GM18520 (cell line): ENCODE results near the gene MAPK8IP3.
"Not testable (repeated sequence)": the region's sequence is repeated elsewhere in the genome, so short reads cannot be mapped to it uniquely, and the experiment has no call there.

ENCODE experiments used
- ATAC-seq: cut with Tn5 transposase; IDR thresholded peaks from one replicate; pipeline ENCODE4 v1.9.1; 2021; ENCODE audit not compliant: unreplicated experiment

The MAPK8IP3 gene

DNA sequence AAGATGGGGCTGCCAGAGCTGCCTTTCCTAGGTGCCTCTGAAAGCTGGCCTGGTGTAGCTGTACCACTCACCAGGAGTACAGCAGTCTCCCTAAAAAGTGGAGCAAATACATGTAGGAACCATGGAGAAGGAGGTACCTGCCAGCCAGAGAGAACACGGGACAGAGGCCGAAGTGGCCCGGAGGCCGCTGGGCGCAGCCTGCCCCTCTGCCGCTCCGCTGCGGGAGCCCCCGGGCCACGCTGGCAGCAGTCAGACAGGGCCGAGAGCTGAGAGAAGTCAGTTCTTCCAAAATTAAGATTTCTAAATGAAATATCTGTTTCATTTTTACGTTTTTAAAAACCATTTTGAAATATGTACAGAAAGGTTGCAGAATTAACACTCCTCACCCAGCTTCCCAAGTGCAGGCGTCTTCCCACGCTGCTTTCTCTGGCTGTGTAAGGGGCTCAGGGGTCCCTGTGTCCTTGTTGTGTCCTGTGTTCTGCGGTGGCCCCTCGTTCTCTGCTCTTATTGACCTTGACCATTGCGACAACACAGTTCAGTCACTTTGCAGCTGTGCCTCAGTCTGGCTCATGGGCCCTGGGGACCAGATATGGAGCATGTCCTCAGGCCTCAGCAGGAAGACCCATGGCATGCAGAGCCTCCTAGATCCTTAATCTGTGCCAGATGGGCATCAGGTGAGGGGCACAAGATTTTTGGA is 5.0 kb downstream of the MAPK8IP3 start:
- no peak for ATAC-seq

GRCh38 chr16:1712791-1713261 is 6.8 kb downstream of the MAPK8IP3 start:
- ATAC-seq = no peak

DNA sequence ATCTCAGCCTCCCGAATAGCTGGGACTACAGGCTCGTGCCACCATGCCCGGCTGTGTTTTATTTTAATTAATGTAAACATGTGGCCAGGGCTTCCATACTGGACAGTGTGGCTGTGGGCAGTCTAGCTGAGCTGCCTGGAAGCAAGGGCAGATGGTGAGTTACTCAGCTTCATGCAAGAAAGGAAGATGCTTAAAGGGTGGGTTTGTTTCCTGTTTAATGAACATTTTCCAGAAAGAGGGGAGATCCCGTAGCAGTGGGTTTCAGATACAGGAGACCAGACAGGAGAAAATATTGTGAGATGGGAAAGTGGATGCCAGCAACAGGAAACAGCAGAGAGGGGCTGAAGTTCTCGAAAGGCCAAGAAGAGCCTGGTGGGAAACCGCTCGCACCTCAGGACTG is 7.3 kb downstream of the MAPK8IP3 start:
- no peak for ATAC-seq

DNA sequence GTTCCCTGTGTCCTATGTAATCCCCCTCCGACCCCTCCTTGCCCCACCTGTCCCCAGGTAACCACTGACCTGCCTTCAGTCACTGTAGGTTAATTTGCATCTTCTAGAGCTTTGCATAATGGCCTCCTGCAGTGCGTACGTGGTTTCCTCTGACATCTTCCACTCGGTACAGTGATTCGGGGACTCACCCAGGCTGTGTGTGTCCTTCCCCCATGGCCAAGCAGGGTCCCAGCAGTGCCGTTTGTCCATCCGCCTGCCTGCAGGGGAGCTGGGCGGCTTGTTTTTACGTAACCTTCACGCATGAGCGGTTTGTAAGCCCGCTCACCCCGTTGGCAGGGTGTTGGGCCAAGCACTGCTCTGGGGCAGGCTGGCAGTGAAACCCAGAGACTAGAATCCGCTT is 7.9 kb downstream of the MAPK8IP3 start:
- no peak for ATAC-seq

- no peak for ATAC-seq
These were observed 9.2 kb downstream of the MAPK8IP3 start for GRCh38 chr16:1715220-1715619.

DNA sequence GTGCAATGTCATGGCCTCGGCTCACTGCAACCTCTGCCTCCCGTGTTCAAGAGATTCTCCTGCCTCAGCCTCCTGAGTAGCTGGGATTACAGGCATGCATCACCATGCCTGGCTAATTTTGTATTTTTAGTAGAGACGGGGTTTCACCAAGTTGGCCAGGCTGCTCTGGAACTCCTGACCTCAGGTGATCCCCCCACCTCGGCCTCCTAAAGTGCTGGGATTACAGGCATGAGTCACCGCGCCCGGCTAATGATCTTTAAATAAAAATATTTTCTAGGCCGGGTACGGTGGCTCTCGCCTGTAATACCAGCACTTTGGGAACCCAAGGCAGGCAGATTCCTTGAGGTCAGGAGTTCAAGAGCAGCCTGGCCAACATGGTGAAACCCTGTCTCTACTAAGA is 12.2 kb downstream of the MAPK8IP3 start:
- not testable (repeated sequence) for ATAC-seq

DNA sequence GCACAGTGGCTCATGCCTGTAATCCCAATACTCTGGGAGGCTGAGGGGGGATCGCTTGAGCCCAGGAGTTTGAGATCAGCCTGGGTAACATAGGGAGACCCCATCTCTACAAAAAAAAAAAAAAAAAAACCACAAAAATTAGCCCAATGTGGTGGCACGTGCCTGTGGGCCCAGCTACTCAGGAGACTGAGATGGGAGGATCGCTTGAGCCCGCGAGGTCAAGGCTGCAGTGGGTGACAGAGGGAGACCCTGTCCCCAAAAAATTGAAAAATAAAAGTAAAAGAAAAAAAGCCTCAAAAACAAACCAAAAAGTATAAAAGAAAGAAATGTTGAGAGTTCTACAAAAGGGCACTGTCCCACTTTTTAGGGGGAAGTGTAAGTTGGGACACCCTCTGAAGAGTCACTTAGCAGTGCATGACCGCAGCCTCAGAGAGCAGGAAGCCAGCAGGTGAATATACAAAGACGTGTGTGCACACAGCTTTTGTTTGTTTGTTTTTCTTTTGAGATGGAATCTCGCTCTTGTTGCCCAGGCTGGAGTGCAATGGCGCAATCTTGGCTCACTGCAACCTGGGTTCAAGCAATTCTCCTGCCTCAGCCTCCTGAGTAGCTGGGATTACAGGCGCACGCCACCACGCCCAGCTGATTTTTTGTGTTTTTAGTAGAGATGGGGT is 13.7 kb downstream of the MAPK8IP3 start:
- not testable (repeated sequence) for ATAC-seq

DNA sequence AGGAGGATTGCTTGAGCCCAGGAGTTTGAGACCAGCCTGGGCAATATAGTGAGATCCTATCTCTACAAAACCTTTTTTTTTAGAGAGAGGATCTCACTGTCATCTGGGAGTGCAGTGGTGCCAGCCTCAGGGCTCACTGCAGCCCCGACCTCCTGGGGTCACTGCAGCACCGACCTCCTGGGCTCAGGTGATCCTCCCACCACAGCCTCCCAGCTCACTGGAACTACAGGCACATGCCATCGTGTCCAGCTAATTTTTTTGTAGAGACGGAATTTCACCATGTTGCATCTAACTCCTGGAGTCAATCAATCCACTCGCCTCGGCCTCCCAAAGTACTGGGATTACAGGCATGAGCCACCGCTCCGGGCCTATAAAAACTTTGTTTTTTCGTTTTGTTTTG is 15.4 kb downstream of the MAPK8IP3 start:
- ATAC-seq = no peak

DNA sequence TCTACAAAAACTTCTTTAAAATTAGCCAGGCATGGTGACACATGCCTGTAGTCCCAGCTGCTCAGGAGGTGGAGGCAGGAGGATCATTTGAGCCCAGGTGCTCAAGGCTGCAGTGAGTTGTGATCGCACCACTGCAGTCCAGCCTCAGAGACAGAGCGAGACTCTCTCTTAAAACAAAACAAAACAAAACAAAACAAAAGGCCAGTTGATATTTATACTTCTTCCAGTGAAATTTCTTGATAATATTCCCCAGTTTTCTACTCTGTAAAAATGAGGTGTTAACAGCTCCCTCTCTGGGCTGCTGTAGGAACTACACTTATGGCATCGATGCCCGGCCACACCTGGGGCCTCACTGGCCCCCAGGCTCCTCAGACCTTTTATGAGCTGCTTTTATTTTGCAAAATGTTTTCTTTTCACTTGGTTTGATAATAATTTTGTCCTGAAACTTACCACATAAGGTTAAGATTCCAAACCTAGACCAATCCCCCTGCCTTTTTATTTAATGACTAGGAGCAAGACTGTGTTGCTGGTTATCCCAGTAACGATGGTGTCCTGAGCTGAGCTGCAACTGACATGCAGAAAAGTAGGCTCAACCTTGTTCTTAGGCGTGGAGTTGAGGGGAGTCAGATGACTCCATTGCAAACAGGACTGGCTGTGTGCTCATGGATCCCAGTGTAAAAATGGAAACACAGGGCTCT is 17.6 kb downstream of the MAPK8IP3 start:
- no peak for ATAC-seq

- no peak for ATAC-seq
These were observed 18.5 kb downstream of the MAPK8IP3 start for GRCh38 chr16:1724491-1724890.

- no peak for ATAC-seq
These were observed 20.9 kb downstream of the MAPK8IP3 start for GRCh38 chr16:1726661-1727502.

- no peak for ATAC-seq
These were observed 21.9 kb downstream of the MAPK8IP3 start for GRCh38 chr16:1727651-1728624.

DNA sequence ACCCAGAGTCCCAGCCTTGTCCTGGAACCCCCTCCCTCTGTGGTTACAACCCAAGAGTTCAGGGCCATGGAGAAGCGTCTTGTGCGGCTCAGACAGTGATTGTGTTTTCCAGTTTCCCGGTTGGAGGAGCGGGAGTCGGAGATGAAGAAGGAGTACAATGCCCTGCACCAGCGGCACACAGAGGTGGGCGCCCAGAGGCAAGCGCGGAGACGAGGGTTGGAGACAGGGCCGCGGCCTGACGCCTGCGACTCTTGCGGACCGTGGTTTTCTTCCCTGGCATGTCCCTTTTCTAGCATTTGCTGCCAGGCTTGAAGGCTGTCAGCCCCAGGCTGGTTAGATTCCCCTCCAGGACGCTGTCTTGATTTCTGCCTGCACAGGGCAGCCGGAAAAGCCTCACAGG is 23.0 kb downstream of the MAPK8IP3 start:
- no peak for ATAC-seq

DNA sequence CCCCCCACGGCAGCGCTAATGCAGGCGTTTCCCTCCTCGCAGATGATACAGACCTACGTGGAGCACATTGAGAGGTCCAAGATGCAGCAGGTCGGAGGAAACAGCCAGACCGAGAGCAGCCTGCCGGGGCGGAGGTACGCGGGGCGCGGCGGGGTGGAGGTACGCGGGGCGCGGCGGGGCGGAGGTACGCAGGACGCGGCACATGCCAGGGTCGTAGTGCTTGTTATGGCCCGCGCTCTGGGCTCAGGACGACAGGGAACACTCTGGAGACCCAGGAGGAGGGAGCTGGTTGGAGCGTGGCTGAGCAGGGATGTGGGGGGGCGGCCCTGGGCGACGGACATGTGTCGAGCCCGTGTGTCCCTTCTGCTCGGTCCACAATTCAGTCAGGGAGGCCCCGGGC is 23.4 kb downstream of the MAPK8IP3 start:
- no peak for ATAC-seq

DNA sequence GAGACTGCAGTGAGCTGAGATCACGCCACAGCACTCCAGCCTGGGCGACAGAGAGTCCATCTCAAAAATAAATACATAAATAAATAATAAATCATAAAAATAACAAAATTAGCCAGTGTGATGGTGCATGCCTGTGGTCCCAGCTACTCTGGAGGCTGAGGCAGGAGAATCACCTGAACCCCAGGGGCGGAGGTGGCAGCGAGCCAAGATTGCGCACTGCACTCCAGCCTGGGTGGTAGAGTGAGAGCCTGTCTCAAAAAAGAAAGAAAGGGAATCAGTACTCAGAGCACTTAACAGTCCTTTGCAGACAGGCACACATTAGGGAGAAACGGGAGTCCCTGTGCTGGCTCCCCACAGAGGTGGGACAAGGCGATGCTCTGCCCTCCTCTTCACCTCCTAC is 25.1 kb downstream of the MAPK8IP3 start:
- ATAC-seq = no peak

GRCh38 chr16:1731603-1732002 is 25.6 kb downstream of the MAPK8IP3 start:
- no peak for ATAC-seq

DNA sequence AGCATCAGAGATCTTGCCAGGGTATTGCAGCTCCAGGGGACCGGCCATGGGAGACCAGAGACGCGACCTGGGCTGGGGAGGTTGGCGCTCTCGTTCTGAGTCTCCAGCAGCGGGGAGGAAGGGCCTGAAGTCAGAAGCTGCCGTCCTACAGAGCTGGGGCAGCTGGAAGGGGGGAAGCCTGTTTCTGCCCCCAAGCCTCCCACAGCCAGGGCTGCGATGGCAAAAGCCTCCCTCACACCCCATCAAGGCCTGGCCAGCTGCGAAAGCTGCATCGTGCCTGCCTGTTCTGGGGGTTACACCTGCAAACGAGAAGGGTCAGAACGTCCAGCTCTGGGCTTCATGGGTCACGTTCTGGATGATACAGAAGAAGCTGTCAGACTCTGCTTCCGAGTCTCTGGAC is 26.1 kb downstream of the MAPK8IP3 start:
- no peak for ATAC-seq

- ATAC-seq = not testable (repeated sequence)
These were observed 26.6 kb downstream of the MAPK8IP3 start for GRCh38 chr16:1732551-1732987.

GRCh38 chr16:1734123-1734522 is 28.1 kb downstream of the MAPK8IP3 start:
- ATAC-seq = no peak

GRCh38 chr16:1734816-1735215 is 28.8 kb downstream of the MAPK8IP3 start:
- ATAC-seq = no peak
